Upper lobe of left lung (tissue), 6 donors: ENCODE measurements around the gene RPAIN. TPM values are rescaled to one million over a fixed set of nuclear protein-coding genes. Genes with fewer than 3 reads are reported as not detected.

Experiments
- ATAC-seq, 2 donors: fragments of 200-7000 bp; cut with Tn5 transposase; one replicate each; pipeline ENCODE4 v1.9.1; 2022; ENCODE audit warnings: mild to moderate bottlenecking in 2 of 2, moderate library complexity in 2 of 2; ENCODE audit not compliant: low FRiP score in 2 of 2
- DNase-seq, 2 donors: peaks; one replicate each; pipeline ENCODE4 v3.0.0-alpha.2; 2019 to 2020
- H3K27ac ChIP-seq, 4 donors: fragments of 200-600 bp; sonication (generic); one replicate each; pipeline ENCODE4 v1.5.1; 2016 to 2019
- H3K27me3 ChIP-seq, 4 donors: fragments of 200-600 bp; sonication (generic); one replicate each; pipeline ENCODE4 v1.5.1; 2017 to 2019
- H3K36me3 ChIP-seq, 4 donors: fragments of 200-600 bp; sonication (generic); one replicate each; pipeline ENCODE4 v1.5.1; 2016 to 2019
- H3K4me1 ChIP-seq, 4 donors: fragments of 200-600 bp; sonication (generic); one replicate each; pipeline ENCODE4 v1.5.1; 2018 to 2019
- H3K4me3 ChIP-seq, 4 donors: fragments of 200-600 bp; sonication (generic); one replicate each; pipeline ENCODE4 v1.5.1; 2017 to 2019; ENCODE audit warnings: mild to moderate bottlenecking in 2 of 4, moderate library complexity in 1 of 4
- H3K9me3 ChIP-seq, 4 donors: fragments of 200-600 bp; sonication (generic); one replicate each; pipeline ENCODE4 v1.5.1; 2018 to 2019
- EP300 ChIP-seq, 4 donors: sonication (generic); formaldehyde crosslinking; IDR thresholded peaks; one replicate each; pipeline ENCODE4 v1.5.1; 2017; ENCODE audit warnings: antibody characterized with exemption in 4 of 4, control low read depth in 2 of 4
- POLR2A ChIP-seq, 4 donors: fragments of 450-650 bp; IDR thresholded peaks; one replicate each; pipeline ENCODE4 v1.5.1; 2016 to 2017; ENCODE audit warnings: antibody characterized with exemption in 4 of 4, mild to moderate bottlenecking in 2 of 4
- POLR2AphosphoS5 ChIP-seq, 2 donors: sonication (generic); formaldehyde crosslinking; IDR thresholded peaks; one replicate each; pipeline ENCODE4 v1.5.1; 2017; ENCODE audit warnings: antibody characterized with exemption in 2 of 2
- WGBS, 2 donors: methylation state at CpG; one replicate each; pipeline ENCODE4 v1.1.5; 2017 to 2018; 5-methylcytosine and 5-hydroxymethylcytosine counted together
- total RNA-seq, 6 donors: library from RNA; depleted of rRNA in 4 of 6; stranded (reverse); fragments of >200 nt in 4 of 6; gene quantifications; one replicate each; pipeline versions ENCODE4 v1.1.0 to v1.2.1, GENCODE V29; 2016 to 2021
- TF ChIP-seq, protein P1 (sequence below), 6 experiments: fragments of 450-650 bp in 4 of 6; fragments of 200-600 bp in 2 of 6; sonication (generic) in 2 of 6; IDR thresholded peaks; one replicate each; pipeline ENCODE4 v1.5.1; 2016 to 2019; ENCODE audit warnings: antibody characterized with exemption in 6 of 6
- donor health status: DM: no; HTN: no; CAD: no; lungs with moderate emphysema.
- donor health status: DM: no; HTN: yes; CAD: no; lungs with severe emphysema.

Gene RPAIN
- total RNA-seq, 6 donors from 2014 or later: 32.2 to 78.6 (median 47.1) TPM

DNA sequence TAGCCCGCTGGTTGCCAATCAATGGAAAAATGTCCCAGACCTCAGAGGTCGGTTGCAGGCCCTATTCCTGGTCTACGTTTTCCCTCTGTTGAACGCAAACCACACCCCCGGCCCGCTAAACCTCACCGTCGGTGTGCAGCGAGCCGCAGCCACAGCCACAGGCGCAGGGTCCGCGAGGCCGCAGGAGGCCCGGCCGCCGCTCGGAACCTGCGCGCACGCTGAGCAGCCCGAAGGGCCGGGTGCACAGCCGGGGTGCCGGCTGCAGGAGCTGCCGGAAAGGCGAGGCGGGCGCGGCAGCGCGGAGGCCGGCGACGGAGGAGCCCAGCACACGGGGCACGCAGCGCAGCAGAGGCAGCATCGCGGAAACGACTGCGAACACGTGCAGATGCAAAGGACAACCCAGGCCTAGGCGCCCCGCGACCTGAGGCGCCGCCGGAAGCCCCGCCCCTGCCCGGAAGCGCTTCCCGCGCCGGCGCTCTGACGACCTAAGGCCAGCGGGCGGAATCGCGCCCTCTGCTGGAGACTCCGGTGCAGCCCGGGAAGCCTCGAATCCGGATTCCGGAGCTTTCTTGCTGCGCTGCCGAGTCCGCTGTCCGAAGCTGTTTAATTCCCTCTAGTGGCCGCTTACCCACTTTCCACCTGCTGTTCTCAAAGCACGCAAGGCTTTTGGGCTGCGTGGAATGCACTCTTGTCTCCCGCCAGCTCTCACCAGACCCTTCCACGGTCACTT lies 18.9 kb downstream of the RPAIN start, which contains the start of gene C1QBP:
Gene C1QBP, minus strand, starts transcription at position 440 of the 730 bp plus-strand sequence. Its CDS starts 82 bp downstream, at position 358.
- peak within 1 kb of the TSS; percentile 79 to 97 (median 90) for H3K4me3 ChIP-seq
- peak; percentile 93 to 99 for DNase-seq
- H3K9me3 ChIP-seq: no peaks in the 10 kb centered on the region
- 0% methylated on average over 37 to 43 of the region's 75 CpGs for WGBS, 2 donors
- peak within 1 kb of the TSS; percentile 68 to 92 (median 78) for H3K27ac ChIP-seq
- H3K36me3 ChIP-seq: peaks cover 9 to 46% (median 18%) of the 10 kb centered on the region in 4 donors
- ATAC-seq: peak; percentile 98 to 99
- TF ChIP-seq, protein P1, sequence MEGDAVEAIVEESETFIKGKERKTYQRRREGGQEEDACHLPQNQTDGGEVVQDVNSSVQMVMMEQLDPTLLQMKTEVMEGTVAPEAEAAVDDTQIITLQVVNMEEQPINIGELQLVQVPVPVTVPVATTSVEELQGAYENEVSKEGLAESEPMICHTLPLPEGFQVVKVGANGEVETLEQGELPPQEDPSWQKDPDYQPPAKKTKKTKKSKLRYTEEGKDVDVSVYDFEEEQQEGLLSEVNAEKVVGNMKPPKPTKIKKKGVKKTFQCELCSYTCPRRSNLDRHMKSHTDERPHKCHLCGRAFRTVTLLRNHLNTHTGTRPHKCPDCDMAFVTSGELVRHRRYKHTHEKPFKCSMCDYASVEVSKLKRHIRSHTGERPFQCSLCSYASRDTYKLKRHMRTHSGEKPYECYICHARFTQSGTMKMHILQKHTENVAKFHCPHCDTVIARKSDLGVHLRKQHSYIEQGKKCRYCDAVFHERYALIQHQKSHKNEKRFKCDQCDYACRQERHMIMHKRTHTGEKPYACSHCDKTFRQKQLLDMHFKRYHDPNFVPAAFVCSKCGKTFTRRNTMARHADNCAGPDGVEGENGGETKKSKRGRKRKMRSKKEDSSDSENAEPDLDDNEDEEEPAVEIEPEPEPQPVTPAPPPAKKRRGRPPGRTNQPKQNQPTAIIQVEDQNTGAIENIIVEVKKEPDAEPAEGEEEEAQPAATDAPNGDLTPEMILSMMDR (IDR thresholded peaks at IDR 0.05): peak; percentile 98 to 99 (median 99)
- no peak for TF ChIP-seq EP300 (IDR thresholded peaks at IDR 0.05)
- peak; percentile 48 to 79 for TF ChIP-seq POLR2AphosphoS5 (IDR thresholded peaks at IDR 0.05)
- TF ChIP-seq POLR2A (IDR thresholded peaks at IDR 0.05): peak in 2 of 4 donors; percentile 39 to 76
- H3K4me1 ChIP-seq: peaks cover 12 to 23% (median 17%) of the 10 kb centered on the region in 4 donors
- no peaks in the 10 kb centered on the region for H3K27me3 ChIP-seq

DNA sequence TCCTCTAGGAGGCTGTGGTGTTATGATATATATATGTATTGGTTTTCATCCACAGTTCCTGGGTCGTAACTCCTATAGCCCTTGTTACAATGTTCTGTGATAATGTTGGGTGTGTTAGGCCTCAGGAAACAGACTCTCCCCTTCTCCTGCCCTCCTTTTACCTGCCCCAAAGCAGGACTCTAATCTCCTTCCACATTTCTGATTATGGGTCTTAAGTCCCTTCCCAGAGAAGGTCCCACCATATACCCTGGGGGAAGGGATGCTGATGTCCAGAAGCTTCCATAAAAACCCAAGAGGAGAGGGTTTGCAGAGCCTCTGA lies 19.4 kb downstream of the RPAIN start:
- Histone ChIP-seq H3K4me1 (peaks cover 12 to 23% (median 17%) of the 10 kb centered on the region in 4 donors), H3K4me3 (peak overlapping the region in 3 of 4 donors; percentile 79 to 92 (median 88)), H3K36me3 (peaks cover 10 to 46% (median 19%) of the 10 kb centered on the region in 4 donors), H3K9me3 (no peaks in the 10 kb centered on the region), H3K27me3 (no peaks in the 10 kb centered on the region), H3K27ac (peak overlapping the region; percentile 68 to 92 (median 78))
- ATAC-seq (no peak), DNase-seq (no peak)
- TF ChIP-seq EP300 (IDR thresholded peaks at IDR 0.05) (no peak), POLR2A (IDR thresholded peaks at IDR 0.05) (no peak), POLR2AphosphoS5 (IDR thresholded peaks at IDR 0.05) (no peak)
- TF ChIP-seq, protein P1 (IDR thresholded peaks at IDR 0.05): no peak
- WGBS, 2 donors: 6 to 8% methylated on average over 1 of the region's 1 CpG

DNA sequence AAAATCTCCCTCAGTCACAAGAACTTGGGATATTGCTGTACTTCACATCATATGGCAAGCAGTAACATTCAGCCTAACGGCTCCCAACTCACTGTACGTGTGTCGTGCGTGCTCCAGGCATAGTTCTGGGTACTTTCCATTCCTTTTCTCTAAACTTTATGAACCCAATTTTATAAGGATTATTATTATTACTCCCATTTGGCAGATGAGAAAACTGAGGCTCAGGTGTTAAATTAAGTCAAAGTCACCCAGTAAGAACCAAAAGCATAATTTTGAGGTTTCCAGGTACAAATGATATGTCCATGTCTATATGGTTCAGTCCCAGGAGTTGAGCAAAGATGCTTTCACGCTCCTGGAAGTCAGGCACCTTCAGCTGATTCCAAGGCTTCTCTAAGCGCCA lies 23.7 kb downstream of the RPAIN start:
- peaks cover 11 to 57% (median 23%) of the 10 kb centered on the region in 4 donors for H3K36me3 ChIP-seq
- H3K4me1 ChIP-seq: peaks cover 5 to 7% (median 6%) of the 10 kb centered on the region in 4 donors
- no peak for TF ChIP-seq POLR2A (IDR thresholded peaks at IDR 0.05)
- no peak for TF ChIP-seq POLR2AphosphoS5 (IDR thresholded peaks at IDR 0.05)
- 95 to 97% methylated on average over 5 to 6 of the region's 6 CpGs for WGBS, 2 donors
- no peak overlapping the region for H3K4me3 ChIP-seq
- no peaks in the 10 kb centered on the region for H3K27me3 ChIP-seq
- H3K9me3 ChIP-seq: no peaks in the 10 kb centered on the region
- no peak overlapping the region for H3K27ac ChIP-seq
- no peak for ATAC-seq
- no peak for DNase-seq

DNA sequence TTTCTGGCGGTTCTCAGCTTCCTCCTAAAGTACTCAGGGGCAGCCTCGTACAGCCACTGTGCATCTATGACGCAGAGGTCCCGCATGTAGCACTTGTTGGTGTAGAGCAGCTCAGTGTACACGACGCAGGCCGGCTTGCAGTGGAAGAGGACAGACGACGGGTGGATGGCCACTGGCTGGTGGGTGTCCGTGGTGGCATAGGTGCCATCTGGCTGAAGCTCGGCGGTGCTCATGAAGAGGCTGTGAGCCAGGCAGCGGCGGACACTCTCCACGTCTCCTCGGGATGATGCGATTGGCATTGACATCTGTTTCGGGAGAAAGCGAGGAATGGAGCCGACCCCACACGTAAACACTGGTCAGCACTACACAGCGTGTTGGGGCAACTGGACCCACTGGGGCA lies 24.2 kb downstream of the RPAIN start:
- Histone ChIP-seq H3K27ac (no peak overlapping the region), H3K4me3 (no peak overlapping the region), H3K36me3 (peaks cover 15 to 62% (median 24%) of the 10 kb centered on the region in 4 donors), H3K9me3 (no peaks in the 10 kb centered on the region), H3K4me1 (peaks cover 5 to 7% (median 6%) of the 10 kb centered on the region in 4 donors), H3K27me3 (no peaks in the 10 kb centered on the region)
- 90 to 94% methylated on average over 21 to 22 of the region's 22 CpGs for WGBS, 2 donors
- TF ChIP-seq POLR2AphosphoS5 (IDR thresholded peaks at IDR 0.05) (no peak), POLR2A (IDR thresholded peaks at IDR 0.05) (no peak), EP300 (IDR thresholded peaks at IDR 0.05) (no peak)
- no peak for ATAC-seq
- DNase-seq: no peak

DNA sequence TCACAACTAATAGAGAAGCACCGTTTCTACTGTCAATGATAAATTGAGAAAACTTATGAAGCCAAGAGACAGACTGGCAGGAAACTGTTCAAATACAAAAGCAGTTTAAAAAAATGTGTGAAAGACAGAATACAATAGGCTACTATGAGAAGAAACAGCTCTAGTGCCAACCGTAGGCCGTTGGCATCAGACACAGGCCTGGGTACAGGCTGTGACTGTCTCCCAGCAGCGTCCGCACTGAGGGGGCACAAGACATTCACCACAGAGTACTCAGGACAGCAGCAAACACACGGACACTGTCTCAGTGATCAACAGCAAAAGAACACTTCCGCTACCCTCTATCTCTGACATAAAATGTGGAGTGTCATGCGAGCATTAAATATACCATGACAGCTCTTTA lies 26.8 kb downstream of the RPAIN start:
- no peak for ATAC-seq
- Histone ChIP-seq H3K27ac (no peak overlapping the region), H3K9me3 (no peaks in the 10 kb centered on the region), H3K4me1 (no peaks in the 10 kb centered on the region), H3K27me3 (no peaks in the 10 kb centered on the region), H3K4me3 (no peak overlapping the region), H3K36me3 (peaks cover 21 to 84% (median 38%) of the 10 kb centered on the region in 4 donors)
- WGBS, 2 donors: 87 to 90% methylated on average over 8 of the region's 8 CpGs
- DNase-seq: no peak
- TF ChIP-seq, protein P1 (IDR thresholded peaks at IDR 0.05): no peak
- TF ChIP-seq EP300 (IDR thresholded peaks at IDR 0.05) (no peak), POLR2AphosphoS5 (IDR thresholded peaks at IDR 0.05) (no peak), POLR2A (IDR thresholded peaks at IDR 0.05) (no peak)
